Activated CD4-positive, alpha-beta memory T cell treated with anti-CD3 and anti-CD28 coated beads, Interleukin-2, amount 10 ng/mL, durations not matched to agents 7 days and 5 days (primary cell): ENCODE results near the gene SRPX2. TPM values are rescaled to one million over a fixed set of nuclear protein-coding genes. Genes with fewer than 3 reads are reported as not detected.

Source experiments
- CTCF ChIA-PET: fragments of 350-600 bp; sonication (Branson Sonifier 250); formaldehyde crosslinking; loops from one replicate; lab custom pipeline; 2021; ENCODE audit warnings: antibody characterized with exemption, inconsistent platforms; lab: Charles Lee
- POLR2A ChIA-PET: fragments of 350-600 bp; sonication (Branson Sonifier 250); formaldehyde crosslinking; loops from one replicate; lab custom pipeline; 2021; ENCODE audit warnings: antibody characterized with exemption; lab: Charles Lee
- DNase-seq: peaks from one replicate; pipeline ENCODE4 v3.0.0-alpha.2; 2020
- H3K27ac Mint-ChIP-seq: one replicate; pipeline ENCODE4 v1.8.0; 2021; ENCODE audit warnings: mild to moderate bottlenecking, mixed read lengths
- H3K27me3 Mint-ChIP-seq: one replicate; pipeline ENCODE4 v1.8.0; 2021; ENCODE audit warnings: mixed read lengths
- H3K36me3 Mint-ChIP-seq: one replicate; pipeline ENCODE4 v1.8.0; 2021; ENCODE audit warnings: low read depth, mixed read lengths
- H3K4me1 Mint-ChIP-seq: one replicate; pipeline ENCODE4 v1.8.0; 2021; ENCODE audit warnings: mixed read lengths
- H3K4me3 Mint-ChIP-seq: one replicate; pipeline ENCODE4 v1.8.0; 2021; ENCODE audit warnings: mild to moderate bottlenecking, mixed read lengths
- H3K9me3 Mint-ChIP-seq: one replicate; pipeline ENCODE4 v1.8.0; 2021; ENCODE audit warnings: mixed read lengths
- total RNA-seq, 2 experiments: library from RNA; stranded (reverse); gene quantifications; one replicate each; pipeline ENCODE4 v1.2.3, GENCODE V29; 2021

SRPX2 gene
- total RNA-seq = not detected

- Mint-ChIP-seq H3K27ac (no peak within 1 kb of the TSS), H3K36me3 (no peaks in the 10 kb centered on the region), H3K27me3 (peaks cover 17% of the 10 kb centered on the region), H3K4me3 (no peak within 1 kb of the TSS), H3K9me3 (no peaks in the 10 kb centered on the region), H3K4me1 (no peaks in the 10 kb centered on the region)
- no peak for DNase-seq
- POLR2A ChIA-PET = no interaction called here
- CTCF ChIA-PET = no interaction called here
These were observed at the start of gene SRPX2 for GRCh38 chrX:100643956-100644860. SRPX2 (plus strand) TSS chrX:100644199; CDS start chrX:100646323, 2,124 bp downstream.

GRCh38 chrX:100596601-100597000 lies 47.4 kb upstream of the SRPX2 start:
- peaks cover 2% of the 10 kb centered on the region for H3K27me3 Mint-ChIP-seq
- H3K4me3 Mint-ChIP-seq = no peak overlapping the region
- ChIA-PET CTCF (no interaction called here), POLR2A (no interaction called here)
- H3K36me3 Mint-ChIP-seq = no peaks in the 10 kb centered on the region
- H3K4me1 Mint-ChIP-seq = no peaks in the 10 kb centered on the region
- no peaks in the 10 kb centered on the region for H3K9me3 Mint-ChIP-seq
- no peak for DNase-seq
- H3K27ac Mint-ChIP-seq = no peak overlapping the region

- POLR2A ChIA-PET = no interaction called here
- CTCF ChIA-PET = no interaction called here
- H3K36me3 Mint-ChIP-seq = no peaks in the 10 kb centered on the region
- no peak overlapping the region for H3K4me3 Mint-ChIP-seq
- H3K27ac Mint-ChIP-seq = no peak overlapping the region
- no peaks in the 10 kb centered on the region for H3K9me3 Mint-ChIP-seq
- H3K27me3 Mint-ChIP-seq = peaks cover 2% of the 10 kb centered on the region
- no peak for DNase-seq
- no peaks in the 10 kb centered on the region for H3K4me1 Mint-ChIP-seq
These were observed 44.5 kb upstream of the SRPX2 start for GRCh38 chrX:100599456-100599855.

GRCh38 chrX:100600340-100600739 lies 43.7 kb upstream of the SRPX2 start:
- Mint-ChIP-seq H3K27ac (no peak overlapping the region), H3K4me1 (no peaks in the 10 kb centered on the region), H3K27me3 (peaks cover 2% of the 10 kb centered on the region), H3K9me3 (no peaks in the 10 kb centered on the region), H3K4me3 (no peak overlapping the region), H3K36me3 (no peaks in the 10 kb centered on the region)
- POLR2A ChIA-PET = no interaction called here
- CTCF ChIA-PET = no interaction called here
- DNase-seq = no peak

- Mint-ChIP-seq H3K36me3 (no peaks in the 10 kb centered on the region), H3K27ac (no peak overlapping the region), H3K4me1 (no peaks in the 10 kb centered on the region), H3K4me3 (no peak overlapping the region), H3K27me3 (no peaks in the 10 kb centered on the region), H3K9me3 (no peaks in the 10 kb centered on the region)
- CTCF ChIA-PET = no interaction called here
- no peak for DNase-seq
- POLR2A ChIA-PET = no interaction called here
These were observed 43.2 kb upstream of the SRPX2 start for GRCh38 chrX:100600758-100601157.

- CTCF ChIA-PET = no interaction called here
- no peak overlapping the region for H3K4me3 Mint-ChIP-seq
- no peak overlapping the region for H3K27ac Mint-ChIP-seq
- H3K27me3 Mint-ChIP-seq = peaks cover 3% of the 10 kb centered on the region
- no peaks in the 10 kb centered on the region for H3K9me3 Mint-ChIP-seq
- POLR2A ChIA-PET = no interaction called here
- DNase-seq = no peak
- no peaks in the 10 kb centered on the region for H3K36me3 Mint-ChIP-seq
- H3K4me1 Mint-ChIP-seq = peaks cover 6% of the 10 kb centered on the region
These were observed 37.2 kb upstream of the SRPX2 start for GRCh38 chrX:100606753-100607152.

GRCh38 chrX:100609591-100609990 lies 34.4 kb upstream of the SRPX2 start:
- no peak for DNase-seq
- ChIA-PET POLR2A (no interaction called here), CTCF (no interaction called here)
- Mint-ChIP-seq H3K27me3 (peaks cover 9% of the 10 kb centered on the region), H3K4me1 (peaks cover 6% of the 10 kb centered on the region), H3K36me3 (no peaks in the 10 kb centered on the region), H3K27ac (no peak overlapping the region), H3K9me3 (no peaks in the 10 kb centered on the region), H3K4me3 (no peak overlapping the region)

GRCh38 chrX:100611951-100612350 lies 32.0 kb upstream of the SRPX2 start:
- Mint-ChIP-seq H3K27ac (no peak overlapping the region), H3K27me3 (peaks cover 13% of the 10 kb centered on the region), H3K4me1 (peaks cover 3% of the 10 kb centered on the region), H3K9me3 (no peaks in the 10 kb centered on the region), H3K36me3 (no peaks in the 10 kb centered on the region), H3K4me3 (no peak overlapping the region)
- DNase-seq = no peak
- ChIA-PET POLR2A (no interaction called here), CTCF (no interaction called here)

- H3K36me3 Mint-ChIP-seq = no peaks in the 10 kb centered on the region
- POLR2A ChIA-PET = no interaction called here
- CTCF ChIA-PET = interaction anchor here (2.6 kb wide), 1 partner anchor 21 kb away, joined by 9 read pairs; the partner anchor contains the start of gene TSPAN6
- peaks cover 11% of the 10 kb centered on the region for H3K27me3 Mint-ChIP-seq
- H3K4me3 Mint-ChIP-seq = no peak overlapping the region
- H3K4me1 Mint-ChIP-seq = no peaks in the 10 kb centered on the region
- no peak overlapping the region for H3K27ac Mint-ChIP-seq
- no peaks in the 10 kb centered on the region for H3K9me3 Mint-ChIP-seq
- no peak for DNase-seq
These were observed 29.0 kb upstream of the SRPX2 start for GRCh38 chrX:100615005-100615404.

GRCh38 chrX:100623001-100623400 lies 21.0 kb upstream of the SRPX2 start:
- Mint-ChIP-seq H3K9me3 (no peaks in the 10 kb centered on the region), H3K27me3 (peaks cover 7% of the 10 kb centered on the region), H3K27ac (no peak overlapping the region), H3K4me1 (peaks cover 9% of the 10 kb centered on the region), H3K36me3 (no peaks in the 10 kb centered on the region), H3K4me3 (no peak overlapping the region)
- ChIA-PET POLR2A (no interaction called here), CTCF (no interaction called here)
- DNase-seq = no peak

- H3K27ac Mint-ChIP-seq = no peak overlapping the region
- H3K36me3 Mint-ChIP-seq = no peaks in the 10 kb centered on the region
- CTCF ChIA-PET = no interaction called here
- H3K4me1 Mint-ChIP-seq = peaks cover 9% of the 10 kb centered on the region
- DNase-seq = no peak
- POLR2A ChIA-PET = no interaction called here
- H3K27me3 Mint-ChIP-seq = peaks cover 14% of the 10 kb centered on the region
- H3K9me3 Mint-ChIP-seq = no peaks in the 10 kb centered on the region
- no peak overlapping the region for H3K4me3 Mint-ChIP-seq
These were observed 18.0 kb upstream of the SRPX2 start for GRCh38 chrX:100625985-100626491.

GRCh38 chrX:100635040-100635439 lies 9.0 kb upstream of the SRPX2 start:
- Mint-ChIP-seq H3K4me1 (peaks cover 3% of the 10 kb centered on the region), H3K27ac (no peak overlapping the region), H3K9me3 (no peaks in the 10 kb centered on the region), H3K27me3 (peaks cover 32% of the 10 kb centered on the region), H3K36me3 (no peaks in the 10 kb centered on the region), H3K4me3 (no peak overlapping the region)
- DNase-seq = no peak
- ChIA-PET CTCF (interaction anchor here (2.5 kb wide), 1 partner anchor 20 kb away, joined by 9 read pairs; no protein-coding TSS in a partner anchor), POLR2A (no interaction called here)

GRCh38 chrX:100635989-100636320 lies 8.0 kb upstream of the SRPX2 start:
- Mint-ChIP-seq H3K27me3 (peaks cover 28% of the 10 kb centered on the region), H3K4me1 (peaks cover 3% of the 10 kb centered on the region), H3K9me3 (no peaks in the 10 kb centered on the region), H3K27ac (no peak overlapping the region), H3K36me3 (no peaks in the 10 kb centered on the region), H3K4me3 (no peak overlapping the region)
- no peak for DNase-seq
- ChIA-PET POLR2A (no interaction called here), CTCF (interaction anchor here (2.5 kb wide), 1 partner anchor 21 kb away, joined by 9 read pairs; no protein-coding TSS in a partner anchor)
